HG03280 (cell line): Measurements from ENCODE around the gene FER1L5.

Experiments
- ATAC-seq: cut with Tn5 transposase; IDR thresholded peaks from one replicate; pipeline ENCODE4 v1.9.1; 2021; ENCODE audit warnings: mild to moderate bottlenecking, moderate library complexity; ENCODE audit not compliant: unreplicated experiment

Gene FER1L5

GRCh38 chr2:96694816-96695455 is 52.4 kb downstream of the FER1L5 start:
- no peak for ATAC-seq

- ATAC-seq: no peak
These were observed 53.0 kb downstream of the FER1L5 start for GRCh38 chr2:96695602-96696001.

- no peak for ATAC-seq
These were observed 54.9 kb downstream of the FER1L5 start for GRCh38 chr2:96697476-96697875.

GRCh38 chr2:96698221-96698861 is 55.8 kb downstream of the FER1L5 start:
- ATAC-seq: no peak

GRCh38 chr2:96699021-96699420 is 56.5 kb downstream of the FER1L5 start:
- no peak for ATAC-seq

- no peak for ATAC-seq
These were observed 57.1 kb downstream of the FER1L5 start for GRCh38 chr2:96699621-96700020.

GRCh38 chr2:96700086-96700485 is 57.5 kb downstream of the FER1L5 start:
- no peak for ATAC-seq

GRCh38 chr2:96701636-96702035 is 59.1 kb downstream of the FER1L5 start:
- no peak for ATAC-seq

GRCh38 chr2:96702098-96702785 is 59.7 kb downstream of the FER1L5 start:
- no peak for ATAC-seq

- ATAC-seq: no peak
These were observed 60.6 kb downstream of the FER1L5 start for GRCh38 chr2:96703021-96703751.

- ATAC-seq: no peak
These were observed 68.4 kb downstream of the FER1L5 start for GRCh38 chr2:96710985-96711384.

GRCh38 chr2:96715658-96716057 is 73.1 kb downstream of the FER1L5 start:
- no peak for ATAC-seq

- no peak for ATAC-seq
These were observed 73.8 kb downstream of the FER1L5 start for GRCh38 chr2:96716388-96716787.

GRCh38 chr2:96726131-96726530 is 83.6 kb downstream of the FER1L5 start:
- no peak for ATAC-seq

GRCh38 chr2:96727431-96727830 is 84.9 kb downstream of the FER1L5 start:
- ATAC-seq: no peak

- no peak for ATAC-seq
These were observed 87.2 kb downstream of the FER1L5 start for GRCh38 chr2:96729748-96730147.

GRCh38 chr2:96730212-96730611 is 87.6 kb downstream of the FER1L5 start:
- no peak for ATAC-seq

- ATAC-seq: no peak
These were observed 91.4 kb downstream of the FER1L5 start for GRCh38 chr2:96733931-96734330.

GRCh38 chr2:96734880-96735583 is 92.5 kb downstream of the FER1L5 start:
- no peak for ATAC-seq

- no peak for ATAC-seq
These were observed 94.7 kb downstream of the FER1L5 start for GRCh38 chr2:96737251-96737650.

- no peak for ATAC-seq
These were observed 95.3 kb downstream of the FER1L5 start for GRCh38 chr2:96737831-96738230.
